Stimulated activated naive CD8-positive, alpha-beta T cell treated with anti-CD3 and anti-CD28 coated beads, Interleukin-15, amount 100 ng/mL, for 72 hours (primary cell): Measurements from ENCODE around the gene JSRP1.

ENCODE experiments used
- ATAC-seq: fragments of 150-1000 bp; cut with Tn5 transposase; 2 replicates; pipeline ENCODE4 v1.10.0; 2021; ENCODE audit warnings: mild to moderate bottlenecking, moderate library complexity
- DNase-seq, 2 donors: peaks; one replicate each; pipeline ENCODE4 v3.0.0; 2021 to 2022
- H3K27ac Mint-ChIP-seq, 2 donors: one replicate each; pipeline ENCODE4 v1.8.0; 2022; ENCODE audit warnings: mild to moderate bottlenecking in 2 of 2, mixed read lengths in 2 of 2, moderate library complexity in 2 of 2
- H3K27me3 Mint-ChIP-seq: one replicate; pipeline ENCODE4 v1.8.0; 2022; ENCODE audit warnings: mixed read lengths
- H3K4me1 Mint-ChIP-seq: one replicate; pipeline ENCODE4 v1.8.0; 2022; ENCODE audit warnings: mild to moderate bottlenecking, mixed read lengths
- H3K4me3 Mint-ChIP-seq, 2 donors: one replicate each; pipeline ENCODE4 v1.8.0; 2022; ENCODE audit warnings: mild to moderate bottlenecking in 2 of 2, mixed read lengths in 2 of 2, moderate library complexity in 1 of 2
- H3K9me3 Mint-ChIP-seq, 2 donors: one replicate each; pipeline ENCODE4 v1.8.0; 2022; ENCODE audit warnings: mixed read lengths in 2 of 2

The JSRP1 gene

GRCh38 chr19:2212861-2213711 is 43.1 kb downstream of the JSRP1 start:
- Mint-ChIP-seq H3K9me3 (no peaks in the 10 kb centered on the region), H3K27ac (peak overlapping the region in 1 of 2 donors; percentile 84), H3K4me3 (no peak overlapping the region), H3K27me3 (no peaks in the 10 kb centered on the region), H3K4me1 (peaks cover 23% of the 10 kb centered on the region)
- ATAC-seq (no peak), DNase-seq (no peak)

- DNase-seq (no peak), ATAC-seq (no peak)
- H3K4me1 Mint-ChIP-seq: peaks cover 23% of the 10 kb centered on the region
- no peaks in the 10 kb centered on the region for H3K9me3 Mint-ChIP-seq
- peak overlapping the region in 1 of 2 donors; percentile 6 for H3K27ac Mint-ChIP-seq
- no peak overlapping the region for H3K4me3 Mint-ChIP-seq
- H3K27me3 Mint-ChIP-seq: no peaks in the 10 kb centered on the region
These were observed 45.1 kb downstream of the JSRP1 start for GRCh38 chr19:2210987-2211740.

- Mint-ChIP-seq H3K9me3 (no peaks in the 10 kb centered on the region), H3K4me3 (no peak overlapping the region), H3K27ac (peak overlapping the region in 1 of 2 donors; percentile 59), H3K4me1 (peaks cover 18% of the 10 kb centered on the region), H3K27me3 (no peaks in the 10 kb centered on the region)
- no peak for DNase-seq
- ATAC-seq: no peak
These were observed 46.0 kb downstream of the JSRP1 start for GRCh38 chr19:2210206-2210605.

- Mint-ChIP-seq H3K4me1 (peaks cover 10% of the 10 kb centered on the region), H3K27ac (no peak overlapping the region), H3K9me3 (no peaks in the 10 kb centered on the region), H3K4me3 (no peak overlapping the region), H3K27me3 (no peaks in the 10 kb centered on the region)
- no peak for DNase-seq
- ATAC-seq: no peak
These were observed 46.8 kb downstream of the JSRP1 start for GRCh38 chr19:2209408-2209807.

- Mint-ChIP-seq H3K4me3 (no peak overlapping the region), H3K27ac (peak overlapping the region in 1 of 2 donors; percentile 80)
- ATAC-seq: no peak
These were observed 47.2 kb downstream of the JSRP1 start for GRCh38 chr19:2208975-2209374.

GRCh38 chr19:2207991-2208860 is 48.0 kb downstream of the JSRP1 start:
- H3K4me1 Mint-ChIP-seq: peaks cover 2% of the 10 kb centered on the region
- no peak for DNase-seq
- H3K27me3 Mint-ChIP-seq: no peaks in the 10 kb centered on the region
- H3K27ac Mint-ChIP-seq: no peak overlapping the region
- peak; percentile 39 for ATAC-seq
- no peak overlapping the region for H3K4me3 Mint-ChIP-seq
- H3K9me3 Mint-ChIP-seq: no peaks in the 10 kb centered on the region

More at GRCh38 chr19:2208975-2209374, 47.2 kb downstream of the JSRP1 start:
- no peak for DNase-seq
- peaks cover 8% of the 10 kb centered on the region for H3K4me1 Mint-ChIP-seq
- no peaks in the 10 kb centered on the region for H3K27me3 Mint-ChIP-seq
- no peaks in the 10 kb centered on the region for H3K9me3 Mint-ChIP-seq

- Mint-ChIP-seq H3K4me3 (no peak overlapping the region), H3K27ac (no peak overlapping the region), H3K27me3 (no peaks in the 10 kb centered on the region), H3K9me3 (no peaks in the 10 kb centered on the region), H3K4me1 (peaks cover 1% of the 10 kb centered on the region)
- DNase-seq (no peak), ATAC-seq (no peak)
These were observed 49.2 kb downstream of the JSRP1 start for GRCh38 chr19:2207008-2207407.

GRCh38 chr19:2202366-2202765 is 53.9 kb downstream of the JSRP1 start:
- Mint-ChIP-seq H3K27ac (peak overlapping the region in 1 of 2 donors; percentile 19), H3K9me3 (no peaks in the 10 kb centered on the region), H3K4me3 (no peak overlapping the region), H3K27me3 (no peaks in the 10 kb centered on the region), H3K4me1 (peaks cover 15% of the 10 kb centered on the region)
- DNase-seq (no peak), ATAC-seq (no peak)
